Uterus (tissue), 4 donors: ENCODE data around the gene MTRF1L. TPM values are rescaled to one million over a fixed set of nuclear protein-coding genes. Genes with fewer than 3 reads are reported as not detected.
"Not testable (repeated sequence)": the region's sequence is repeated elsewhere in the genome, so short reads cannot be mapped to it uniquely, and the experiment has no call there.

Experiments used
- DNase-seq, 2 donors: peaks; one replicate each; pipeline ENCODE4 v3.0.0-alpha.2; 2019 to 2020
- H3K27ac ChIP-seq, 2 donors: fragments of 200-600 bp; sonication (generic); 1 replicate in 1 of 2; 2 replicates in 1 of 2; pipeline ENCODE4 v1.5.1; 2016 to 2018
- H3K27me3 ChIP-seq, 2 donors: fragments of 200-600 bp; sonication (generic); one replicate each; pipeline ENCODE4 v1.5.1; 2018 to 2019; ENCODE audit warnings: control low read depth in 1 of 2
- H3K36me3 ChIP-seq, 2 donors: fragments of 200-600 bp; sonication (generic); one replicate each; pipeline ENCODE4 v1.5.1; 2019; ENCODE audit warnings: control low read depth in 1 of 2
- H3K4me1 ChIP-seq, 2 donors: fragments of 200-600 bp; sonication (generic); one replicate each; pipeline ENCODE4 v1.5.1; 2018 to 2019; ENCODE audit warnings: control low read depth in 1 of 2
- H3K4me3 ChIP-seq, 2 donors: fragments of 200-600 bp; sonication (generic); 1 replicate in 1 of 2; 2 replicates in 1 of 2; pipeline ENCODE4 v1.5.1; 2018 to 2019; ENCODE audit warnings: mild to moderate bottlenecking in 1 of 2
- H3K9me3 ChIP-seq, 2 donors: fragments of 200-600 bp; sonication (generic); one replicate each; pipeline ENCODE4 v1.5.1; 2019; ENCODE audit warnings: control low read depth in 1 of 2
- CTCF ChIP-seq, 4 experiments: fragments of 200-600 bp in 2 of 4; fragments of 450-650 bp in 2 of 4; sonication (generic) in 2 of 4; IDR thresholded peaks; one replicate each; pipeline ENCODE4 v1.5.1; 2016 to 2019; ENCODE audit warnings: antibody characterized with exemption in 4 of 4, mild to moderate bottlenecking in 2 of 4, moderate library complexity in 1 of 4
- POLR2A ChIP-seq, 2 donors: fragments of 450-650 bp; IDR thresholded peaks; one replicate each; pipeline ENCODE4 v1.6.1; 2016; ENCODE audit warnings: antibody characterized with exemption in 2 of 2, mild to moderate bottlenecking in 1 of 2, moderate library complexity in 1 of 2
- intact Hi-C: fragments of 100-400 bp; cut with DNase I; formaldehyde crosslinking; loops from one replicate; pipeline ENCODE4 v1.15.1; 2023; ENCODE audit warnings: low total_unique reads
- total RNA-seq, 4 donors: library from RNA; depleted of rRNA in 3 of 4; stranded (reverse); fragments of >200 nt in 3 of 4; gene quantifications; one replicate each; pipeline versions ENCODE4 v1.1.0 to v1.2.4, GENCODE V29; 2014 to 2023
- donor health status: DM: yes; HTN: yes; CAD: no.

Gene MTRF1L
- total RNA-seq, 4 donors from 2014 or later, result 9.5 to 26.4 (median 15.7) TPM

- Histone ChIP-seq H3K4me3 (no peak overlapping the region), H3K36me3 (no peaks in the 10 kb centered on the region), H3K9me3 (no peaks in the 10 kb centered on the region), H3K27me3 (no peaks in the 10 kb centered on the region), H3K4me1 (no peaks in the 10 kb centered on the region), H3K27ac (no peak overlapping the region)
- intact Hi-C loops, result no loop called here
- no peak for DNase-seq
- TF ChIP-seq CTCF (IDR thresholded peaks at IDR 0.05) (no peak), POLR2A (IDR thresholded peaks at IDR 0.05) (no peak)
Measured at GRCh38 chr6:152993847-152994246, 8.7 kb downstream of the MTRF1L start.

GRCh38 chr6:152993431-152993830 lies 9.1 kb downstream of the MTRF1L start:
- H3K27ac ChIP-seq, result no peak overlapping the region
- TF ChIP-seq CTCF (IDR thresholded peaks at IDR 0.05), result no peak
- TF ChIP-seq POLR2A (IDR thresholded peaks at IDR 0.05), result no peak
- H3K36me3 ChIP-seq, result no peaks in the 10 kb centered on the region
- no peaks in the 10 kb centered on the region for H3K27me3 ChIP-seq
- no peak overlapping the region for H3K4me3 ChIP-seq
- no peak for DNase-seq
- H3K4me1 ChIP-seq, result no peaks in the 10 kb centered on the region
- H3K9me3 ChIP-seq, result no peaks in the 10 kb centered on the region
- intact Hi-C loops, result no loop called here

- H3K36me3 ChIP-seq, result no peaks in the 10 kb centered on the region
- intact Hi-C loops, result no loop called here
- no peak for TF ChIP-seq POLR2A (IDR thresholded peaks at IDR 0.05)
- no peak for TF ChIP-seq CTCF (IDR thresholded peaks at IDR 0.05)
- DNase-seq, result no peak
- no peak overlapping the region for H3K4me3 ChIP-seq
- peaks cover 0 to 8% of the 10 kb centered on the region in 2 donors for H3K4me1 ChIP-seq
- no peak overlapping the region for H3K27ac ChIP-seq
- no peaks in the 10 kb centered on the region for H3K9me3 ChIP-seq
- no peaks in the 10 kb centered on the region for H3K27me3 ChIP-seq
Measured at GRCh38 chr6:152986978-152987377, 15.5 kb downstream of the MTRF1L start.

GRCh38 chr6:152985300-152985699 lies 17.2 kb downstream of the MTRF1L start:
- H3K4me3 ChIP-seq, H3K27ac ChIP-seq, H3K9me3 ChIP-seq, H3K27me3 ChIP-seq, H3K36me3 ChIP-seq, intact Hi-C loops, DNase-seq: not testable (repeated sequence)
- peaks cover 0 to 11% of the 10 kb centered on the region in 2 donors for H3K4me1 ChIP-seq

- TF ChIP-seq CTCF (IDR thresholded peaks at IDR 0.05), result no peak
- TF ChIP-seq POLR2A (IDR thresholded peaks at IDR 0.05), result no peak
- H3K4me1 ChIP-seq, result peaks cover 0 to 11% of the 10 kb centered on the region in 2 donors
- H3K36me3 ChIP-seq, result no peaks in the 10 kb centered on the region
- no peaks in the 10 kb centered on the region for H3K27me3 ChIP-seq
- H3K27ac ChIP-seq, result peak overlapping the region; percentile 94 to 97
- H3K4me3 ChIP-seq, result peak overlapping the region; percentile 60 to 62
- intact Hi-C loops, result no loop called here
- no peaks in the 10 kb centered on the region for H3K9me3 ChIP-seq
- DNase-seq, result no peak
Measured at GRCh38 chr6:152984513-152984872, 18.0 kb downstream of the MTRF1L start.
